AG08395 (cell line): ENCODE results near the gene CPLANE1.
A peak's percentile ranks its signal among the peaks of the same experiment; 100 is the strongest.
"Not testable (repeated sequence)": the region's sequence is repeated elsewhere in the genome, so short reads cannot be mapped to it uniquely, and the experiment has no call there.

Source experiments
- DNase-seq: peaks from one replicate; pipeline ENCODE4 v3.0.0; 2012; ENCODE audit warnings: mixed read lengths, low spot score

Gene CPLANE1

GRCh38 chr5:37121027-37121426, 128.1 kb downstream of the CPLANE1 start:
- DNase-seq, result no peak

- no peak for DNase-seq
These were observed 128.9 kb downstream of the CPLANE1 start for GRCh38 chr5:37120270-37120669.

GRCh38 chr5:37116359-37116758, 132.8 kb downstream of the CPLANE1 start:
- DNase-seq, result no peak

GRCh38 chr5:37112383-37112991, 136.7 kb downstream of the CPLANE1 start:
- DNase-seq, result no peak

GRCh38 chr5:37111426-37112382, 137.5 kb downstream of the CPLANE1 start:
- no peak for DNase-seq

GRCh38 chr5:37110135-37110534, 139.0 kb downstream of the CPLANE1 start:
- no peak for DNase-seq

- no peak for DNase-seq
These were observed 139.8 kb downstream of the CPLANE1 start for GRCh38 chr5:37109338-37109737.

GRCh38 chr5:37103302-37103701, 145.9 kb downstream of the CPLANE1 start:
- no peak for DNase-seq

GRCh38 chr5:37099267-37099666, 149.9 kb downstream of the CPLANE1 start:
- not testable (repeated sequence) for DNase-seq

- not testable (repeated sequence) for DNase-seq
These were observed 155.4 kb downstream of the CPLANE1 start for GRCh38 chr5:37093795-37094194.

- DNase-seq, result no peak
These were observed 158.4 kb downstream of the CPLANE1 start for GRCh38 chr5:37090781-37091180.

- no peak for DNase-seq
These were observed 159.0 kb downstream of the CPLANE1 start for GRCh38 chr5:37090123-37090726.

GRCh38 chr5:37088009-37088408, 161.2 kb downstream of the CPLANE1 start:
- no peak for DNase-seq

GRCh38 chr5:37086466-37087173, 162.6 kb downstream of the CPLANE1 start:
- DNase-seq, result no peak

GRCh38 chr5:37086026-37086425, 163.2 kb downstream of the CPLANE1 start:
- not testable (repeated sequence) for DNase-seq

- DNase-seq, result not testable (repeated sequence)
These were observed 166.2 kb downstream of the CPLANE1 start for GRCh38 chr5:37082977-37083376.

- DNase-seq, result no peak
These were observed 168.5 kb downstream of the CPLANE1 start for GRCh38 chr5:37080697-37081096.

GRCh38 chr5:37077146-37077545, 172.0 kb downstream of the CPLANE1 start:
- no peak for DNase-seq

- DNase-seq, result no peak
These were observed 173.7 kb downstream of the CPLANE1 start for GRCh38 chr5:37075399-37075950.

GRCh38 chr5:37071901-37072581, 177.1 kb downstream of the CPLANE1 start:
- DNase-seq, result peak; percentile 65

GRCh38 chr5:37071487-37071886, 177.7 kb downstream of the CPLANE1 start:
- DNase-seq, result no peak
